Inflammatory macrophage treated with lipopolysaccharide for 1 hour (primary cell): ENCODE data around the gene MRPS25.
A peak's percentile ranks its signal among the peaks of the same experiment; 100 is the strongest.

Experiments
- DNase-seq, 2 donors: peaks; one replicate each; pipeline ENCODE4 v3.0.0-alpha.2; 2020 to 2022

The MRPS25 gene

DNA sequence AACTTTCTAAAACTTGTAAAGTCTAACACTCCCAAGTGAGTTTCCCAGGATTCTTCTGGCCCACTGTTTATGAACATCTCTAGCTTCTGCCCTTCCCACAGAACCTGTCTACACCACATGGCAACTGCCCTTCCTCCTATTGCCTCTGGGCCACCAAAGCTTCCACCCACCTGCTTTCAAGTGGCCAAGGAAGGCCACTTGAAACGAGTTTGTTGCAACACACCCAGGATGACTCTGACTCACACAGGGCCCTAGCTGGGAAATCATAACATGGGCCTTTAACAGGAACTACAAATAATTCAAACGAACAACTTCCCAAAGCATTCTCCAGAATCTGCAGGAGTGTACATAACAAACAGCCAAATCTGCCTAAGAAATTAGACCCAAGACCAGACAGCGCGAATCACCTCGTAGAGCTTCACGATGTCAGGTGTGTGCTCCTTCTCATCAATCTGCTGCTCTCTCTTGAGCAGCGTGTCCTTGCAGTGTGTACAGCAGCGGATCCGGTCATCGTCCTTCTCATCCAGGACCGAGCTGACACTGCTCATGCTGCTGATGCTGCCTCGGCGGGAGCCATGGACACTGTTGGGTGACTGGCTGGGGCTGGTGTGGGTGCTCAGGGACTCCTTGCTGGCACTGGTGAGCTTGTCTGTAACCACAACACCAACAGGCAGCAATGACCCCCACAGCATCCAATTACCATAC lies 17.0 kb upstream of the MRPS25 start:
- peak; percentile 90 to 96 for DNase-seq

DNA sequence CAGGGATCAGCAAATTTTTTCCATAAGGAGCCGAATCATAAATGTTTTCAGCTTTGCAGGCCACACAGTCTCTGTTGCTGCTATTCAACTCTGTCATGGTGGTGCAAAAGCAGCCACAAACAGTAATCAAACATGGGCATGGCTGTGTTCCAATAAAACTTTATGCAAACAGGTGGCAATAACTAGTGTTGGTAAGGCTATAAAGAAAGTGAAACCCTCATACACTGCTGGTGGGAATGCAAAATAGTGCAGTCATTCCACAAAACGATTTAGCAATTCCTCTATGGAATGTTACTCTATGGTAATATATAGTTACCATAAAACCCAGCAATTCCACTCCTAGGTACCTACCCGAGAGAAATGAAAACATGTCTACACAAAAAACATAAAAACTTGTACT lies 14.0 kb upstream of the MRPS25 start:
- DNase-seq: no peak

DNA sequence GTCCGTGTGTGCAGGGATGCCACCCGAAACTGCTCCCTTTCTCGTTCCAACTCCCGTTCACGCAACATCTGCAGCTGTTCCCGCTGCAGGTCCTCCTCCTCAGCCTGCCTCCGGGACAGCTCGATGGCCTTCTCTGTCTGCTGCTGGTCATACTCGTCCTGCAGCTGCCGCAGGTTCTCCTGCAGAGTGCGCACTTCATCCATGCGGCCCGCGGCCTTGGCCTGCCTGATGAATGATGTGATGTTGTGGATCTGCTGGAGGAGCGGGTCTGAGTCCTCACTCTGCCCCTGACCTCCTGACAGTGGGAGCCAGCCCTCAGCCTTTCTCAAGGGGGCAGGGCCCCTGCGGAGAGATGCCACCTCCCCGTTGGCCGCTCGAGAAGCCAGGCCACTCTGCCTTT lies 9.4 kb upstream of the MRPS25 start:
- no peak for DNase-seq

DNA sequence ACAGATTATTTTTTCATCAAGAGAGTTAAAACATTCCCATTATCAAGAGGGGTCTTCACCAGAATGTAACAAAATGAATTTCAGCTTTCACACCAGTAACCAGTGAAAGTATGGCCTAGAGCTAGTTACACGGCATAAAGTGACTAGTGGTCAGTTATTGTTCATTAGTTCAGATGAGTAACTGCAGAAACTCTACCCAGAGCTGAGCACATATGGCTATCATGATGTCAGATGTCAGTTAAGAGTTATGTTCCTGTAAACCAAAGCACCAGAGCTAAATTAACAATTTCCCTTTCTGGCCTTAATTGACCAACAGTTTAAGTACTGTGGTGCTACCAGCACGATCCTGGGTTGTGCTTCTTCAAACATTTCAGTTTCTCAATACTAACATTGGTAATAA lies 6.6 kb upstream of the MRPS25 start:
- DNase-seq: no peak

DNA sequence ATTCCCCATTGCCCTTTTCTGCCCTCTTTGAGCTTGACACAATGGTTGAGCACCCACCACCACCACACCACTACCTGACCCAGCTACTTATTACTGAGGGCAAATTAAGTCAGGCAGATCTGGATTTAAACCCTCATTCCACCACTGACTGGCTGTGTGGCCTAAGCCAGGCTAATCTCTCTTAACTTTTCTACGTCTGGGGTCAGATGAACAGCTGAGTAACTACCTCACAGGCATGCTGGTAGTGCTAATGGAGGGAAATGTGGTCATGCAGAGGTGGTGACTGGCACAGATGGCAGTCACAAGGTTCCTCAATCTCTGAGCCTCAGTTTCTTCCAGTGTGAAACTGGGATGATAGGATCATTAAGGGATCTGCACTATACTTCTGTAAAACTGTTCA lies 4.3 kb upstream of the MRPS25 start:
- no peak for DNase-seq

DNA sequence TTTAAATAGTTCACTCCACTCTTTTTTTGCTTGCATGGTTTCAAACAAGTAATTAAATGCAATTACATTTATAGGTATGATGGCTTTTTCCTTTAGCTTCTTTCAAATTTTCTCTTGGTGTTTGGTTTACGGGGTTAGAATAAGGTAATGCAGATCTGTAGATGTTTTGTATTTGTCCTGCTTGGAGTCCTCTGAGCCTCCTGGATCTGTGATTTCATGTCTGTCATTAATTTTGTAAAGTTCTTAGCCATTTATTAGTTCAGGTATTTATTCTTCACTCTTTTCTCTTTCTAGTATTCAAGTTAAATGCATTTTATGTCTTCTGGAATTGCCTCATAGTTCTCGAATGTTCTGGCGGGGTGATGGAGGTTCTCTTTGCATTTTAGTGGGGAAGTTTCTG lies 1.4 kb upstream of the MRPS25 start:
- no peak for DNase-seq

DNA sequence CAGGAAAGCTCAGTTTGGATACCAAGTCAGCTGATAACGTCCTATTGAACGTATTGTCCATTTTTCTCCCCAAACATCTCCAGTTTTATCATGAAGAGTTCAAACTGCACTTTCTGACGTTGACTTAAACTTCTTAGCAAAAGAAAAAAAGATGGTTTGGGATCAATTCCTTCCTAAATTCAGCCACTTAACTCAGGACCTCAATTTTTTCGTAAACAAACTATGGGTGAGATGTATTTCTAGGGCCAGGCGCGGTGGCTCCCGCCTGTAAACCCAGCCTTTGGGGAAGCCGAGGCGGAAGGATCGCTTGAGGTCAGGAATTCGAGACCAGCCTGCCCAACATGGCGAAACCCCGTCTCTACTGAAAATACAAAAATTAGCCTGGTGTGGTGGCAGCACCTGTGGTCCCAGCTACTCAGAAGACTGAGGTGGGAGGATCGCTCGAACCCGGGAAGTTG lies 464 bp upstream of the MRPS25 start:
- DNase-seq: no peak

- peak; percentile 35 to 45 for DNase-seq
Observed at GRCh38 chr3:15064299-15064834, 748 bp downstream of the MRPS25 start.

DNA sequence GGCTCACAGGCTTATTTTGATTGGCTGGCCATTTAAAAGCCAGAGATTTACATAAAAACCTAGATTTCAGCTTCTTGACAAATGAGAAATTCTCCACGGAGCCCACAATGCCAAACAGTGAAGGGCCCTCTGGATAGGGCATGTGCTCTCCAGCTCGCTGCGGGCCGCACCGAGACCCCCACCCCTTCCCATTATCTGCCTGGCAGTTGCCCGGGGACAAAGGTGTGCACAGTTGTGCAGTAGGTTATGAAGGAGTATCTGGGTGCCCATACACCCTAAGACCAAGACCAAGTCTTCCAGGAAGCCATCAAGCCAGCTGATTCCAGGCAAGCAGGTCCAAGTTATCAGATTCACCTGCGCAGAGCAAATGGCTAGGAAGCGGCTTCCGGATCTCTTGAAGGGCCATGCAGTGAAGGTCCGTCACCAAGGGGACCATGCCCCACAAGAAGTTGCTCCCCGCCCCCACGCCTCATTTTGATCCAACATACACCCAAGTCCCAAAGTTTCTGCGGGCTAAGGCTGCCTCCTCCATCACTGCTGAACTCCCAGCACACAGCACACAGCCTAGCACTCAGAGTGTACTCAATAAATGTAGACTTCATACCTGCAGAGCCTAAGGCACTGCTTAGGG lies 1.3 kb downstream of the MRPS25 start:
- no peak for DNase-seq

DNA sequence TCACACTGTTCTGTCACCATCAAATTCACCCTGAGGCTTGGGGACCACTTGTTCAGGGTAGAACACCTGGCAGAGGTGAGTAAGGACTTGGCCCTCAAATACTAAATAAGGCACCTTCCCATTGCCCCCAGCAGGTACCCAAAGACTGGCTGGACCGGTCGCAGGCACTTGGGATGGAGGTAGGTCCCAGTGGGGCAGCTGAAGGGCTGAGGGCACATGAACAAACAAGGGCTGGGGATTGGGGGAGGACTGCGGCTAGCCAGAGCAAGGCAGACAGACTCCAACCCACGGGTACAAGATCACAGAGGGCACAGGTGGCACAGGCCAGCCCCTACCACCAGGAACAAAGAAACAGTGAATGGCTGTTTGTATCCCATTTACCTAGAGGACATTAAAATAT lies 1.9 kb downstream of the MRPS25 start:
- DNase-seq: no peak

GRCh38 chr3:15060029-15060428 lies 5.1 kb downstream of the MRPS25 start:
- no peak for DNase-seq

DNA sequence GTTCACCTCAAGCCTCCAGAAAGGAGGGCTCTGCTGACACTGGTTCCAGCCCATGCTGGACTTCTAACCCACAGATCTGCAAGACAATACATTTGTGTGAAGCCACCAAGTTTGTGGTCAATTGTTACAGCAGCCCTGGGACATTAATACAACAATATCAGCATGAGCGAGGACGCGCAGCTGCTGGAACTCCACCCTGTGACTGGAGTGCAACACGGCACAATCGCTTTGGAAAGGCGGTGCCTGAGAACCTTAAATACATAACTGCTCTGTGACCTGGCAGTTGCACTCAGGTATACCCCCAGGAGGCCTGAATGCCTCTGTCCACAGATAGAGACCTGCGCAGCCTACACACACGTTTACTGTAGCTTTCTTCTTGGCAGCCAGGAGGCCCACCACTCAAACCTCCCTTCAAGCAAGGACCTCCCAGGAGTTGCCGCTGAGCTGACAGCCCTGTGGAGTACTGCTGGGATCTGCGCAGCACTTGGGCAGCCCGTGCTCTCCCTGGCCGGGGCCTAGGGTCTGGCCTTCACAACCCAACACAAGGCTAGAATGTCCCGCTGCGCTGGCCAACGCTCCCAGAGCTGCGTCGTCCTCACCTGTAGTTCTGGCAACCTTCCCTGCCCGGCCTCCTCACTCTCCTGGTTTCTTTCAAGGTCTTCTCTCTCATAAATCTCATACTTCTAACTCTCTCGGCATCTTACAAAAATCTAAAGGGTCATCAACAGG lies 8.3 kb downstream of the MRPS25 start:
- no peak for DNase-seq

GRCh38 chr3:15055019-15055557 lies 10.0 kb downstream of the MRPS25 start:
- DNase-seq: no peak

GRCh38 chr3:15053541-15053940 lies 11.6 kb downstream of the MRPS25 start:
- no peak for DNase-seq

DNA sequence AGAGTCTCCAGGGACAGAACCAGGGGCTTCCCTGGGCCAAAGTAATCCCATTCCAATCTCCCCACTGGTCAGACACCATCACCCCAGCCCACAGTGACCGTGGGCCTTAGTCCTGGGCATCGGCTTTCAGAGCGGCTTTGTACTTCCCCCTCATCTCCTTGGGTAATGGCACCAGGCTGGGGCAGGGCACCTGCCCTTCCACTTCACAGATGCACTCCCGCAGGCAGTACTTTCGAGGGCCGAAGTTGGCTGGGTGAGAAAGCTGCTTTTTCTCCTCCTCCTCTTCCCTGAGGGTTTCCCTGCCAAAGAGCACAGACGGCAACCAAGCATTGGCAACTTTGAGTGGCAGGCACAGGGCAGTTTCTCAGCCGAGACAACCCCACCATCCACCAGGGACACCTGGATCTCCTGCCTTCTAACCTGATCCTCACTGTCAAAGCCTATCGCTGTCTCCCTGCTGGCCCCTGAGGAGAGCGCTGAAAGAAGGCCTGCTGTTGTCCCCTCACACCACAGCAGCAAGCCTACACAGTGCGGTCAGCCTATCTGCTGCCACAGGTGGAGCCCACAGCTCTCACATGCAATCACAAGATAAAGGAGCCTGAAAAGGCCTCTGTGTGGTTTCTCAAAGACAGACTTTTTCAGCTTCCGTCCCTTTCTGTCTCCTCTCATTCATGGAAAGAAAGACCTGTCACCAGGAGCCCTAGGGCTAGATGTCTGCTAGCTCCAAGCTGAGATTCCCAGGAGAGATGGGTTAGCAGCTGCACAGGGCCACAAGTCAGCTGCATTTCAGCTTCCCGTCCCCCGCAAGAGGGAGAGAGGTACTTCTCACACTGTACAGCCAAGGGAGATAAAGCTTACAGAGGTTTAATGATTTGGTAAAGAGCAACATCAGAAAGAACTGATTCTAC lies 12.5 kb downstream of the MRPS25 start:
- no peak for DNase-seq

- DNase-seq: peak; percentile 28 to 49
Observed at GRCh38 chr3:15051531-15051930, 13.6 kb downstream of the MRPS25 start.

- no peak for DNase-seq
Observed at GRCh38 chr3:15050405-15051092, 14.6 kb downstream of the MRPS25 start.

DNA sequence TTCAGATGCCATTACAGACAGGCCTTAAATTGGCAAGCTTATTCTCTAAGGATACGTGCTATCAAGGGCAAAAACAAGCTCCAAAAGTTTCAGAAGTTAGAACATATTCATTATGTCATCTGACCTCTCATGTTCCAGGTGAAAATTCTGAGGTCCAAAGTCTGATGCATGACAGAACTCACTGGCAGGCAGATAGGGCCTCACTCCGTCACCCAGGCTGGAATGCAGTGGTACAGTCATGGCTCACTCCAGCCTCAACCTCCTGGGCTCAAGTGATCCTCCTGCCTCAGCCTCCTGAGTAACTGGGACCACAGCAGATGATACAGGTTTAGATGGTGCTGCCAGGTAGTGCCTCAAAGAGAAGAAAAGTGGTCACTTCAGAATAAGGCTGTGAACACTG lies 15.5 kb downstream of the MRPS25 start:
- no peak for DNase-seq

- DNase-seq: no peak
Observed at GRCh38 chr3:15045667-15046066, 19.4 kb downstream of the MRPS25 start.

GRCh38 chr3:15044326-15044725 lies 20.8 kb downstream of the MRPS25 start:
- DNase-seq: no peak

- no peak for DNase-seq
Observed at GRCh38 chr3:15043408-15044171, 21.5 kb downstream of the MRPS25 start.
